AG09309 (cell line): Measurements from ENCODE around the gene DMBT1.

ENCODE experiments used
- DNase-seq: peaks from one replicate; pipeline ENCODE4 v3.0.0-alpha.2; 2010; ENCODE audit warnings: low read depth
- H3K4me3 ChIP-seq: 2 replicates; pipeline ENCODE4 v1.5.1; 2011; ENCODE audit warnings: mild to moderate bottlenecking, low read depth, low read length, moderate library complexity; ENCODE audit not compliant: control insufficient read depth
- TF ChIP-seq, protein P1 (sequence below): IDR thresholded peaks from 2 replicates; pipeline ENCODE4 v1.5.1; 2011; ENCODE audit warnings: mild to moderate bottlenecking, low read depth, low read length, inconsistent platforms; ENCODE audit not compliant: insufficient read depth, control insufficient read depth; ENCODE audit errors: missing control alignments

Gene DMBT1

DNA sequence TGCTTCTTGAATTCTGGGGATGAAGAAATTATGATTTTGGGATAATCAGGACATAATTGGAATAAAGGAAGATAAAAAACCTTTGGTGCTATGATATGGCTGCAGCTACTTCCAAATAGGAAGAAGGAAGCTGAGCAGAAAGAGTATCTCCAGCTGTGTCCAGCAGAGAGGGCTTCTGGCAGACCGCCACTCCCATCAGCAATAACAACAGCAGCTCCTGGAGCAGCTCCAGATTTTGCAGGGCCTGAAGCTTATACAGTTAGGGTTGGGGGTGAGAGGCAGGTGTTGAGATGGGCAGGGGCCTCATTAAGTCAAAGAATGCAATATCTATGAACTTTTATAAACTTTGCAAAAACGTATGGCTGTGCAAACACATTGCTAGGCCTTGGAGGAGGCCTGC, 76.8 kb downstream of the DMBT1 start:
- DNase-seq = no peak
- TF ChIP-seq, protein P1, sequence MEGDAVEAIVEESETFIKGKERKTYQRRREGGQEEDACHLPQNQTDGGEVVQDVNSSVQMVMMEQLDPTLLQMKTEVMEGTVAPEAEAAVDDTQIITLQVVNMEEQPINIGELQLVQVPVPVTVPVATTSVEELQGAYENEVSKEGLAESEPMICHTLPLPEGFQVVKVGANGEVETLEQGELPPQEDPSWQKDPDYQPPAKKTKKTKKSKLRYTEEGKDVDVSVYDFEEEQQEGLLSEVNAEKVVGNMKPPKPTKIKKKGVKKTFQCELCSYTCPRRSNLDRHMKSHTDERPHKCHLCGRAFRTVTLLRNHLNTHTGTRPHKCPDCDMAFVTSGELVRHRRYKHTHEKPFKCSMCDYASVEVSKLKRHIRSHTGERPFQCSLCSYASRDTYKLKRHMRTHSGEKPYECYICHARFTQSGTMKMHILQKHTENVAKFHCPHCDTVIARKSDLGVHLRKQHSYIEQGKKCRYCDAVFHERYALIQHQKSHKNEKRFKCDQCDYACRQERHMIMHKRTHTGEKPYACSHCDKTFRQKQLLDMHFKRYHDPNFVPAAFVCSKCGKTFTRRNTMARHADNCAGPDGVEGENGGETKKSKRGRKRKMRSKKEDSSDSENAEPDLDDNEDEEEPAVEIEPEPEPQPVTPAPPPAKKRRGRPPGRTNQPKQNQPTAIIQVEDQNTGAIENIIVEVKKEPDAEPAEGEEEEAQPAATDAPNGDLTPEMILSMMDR = no peak

GRCh38 chr10:122638106-122638505, 77.6 kb downstream of the DMBT1 start:
- no peak for DNase-seq
- TF ChIP-seq, protein P1 = no peak
- H3K4me3 ChIP-seq = no peak overlapping the region

More for the DNA sequence above, 76.8 kb downstream of the DMBT1 start:
- no peak overlapping the region for H3K4me3 ChIP-seq

DNA sequence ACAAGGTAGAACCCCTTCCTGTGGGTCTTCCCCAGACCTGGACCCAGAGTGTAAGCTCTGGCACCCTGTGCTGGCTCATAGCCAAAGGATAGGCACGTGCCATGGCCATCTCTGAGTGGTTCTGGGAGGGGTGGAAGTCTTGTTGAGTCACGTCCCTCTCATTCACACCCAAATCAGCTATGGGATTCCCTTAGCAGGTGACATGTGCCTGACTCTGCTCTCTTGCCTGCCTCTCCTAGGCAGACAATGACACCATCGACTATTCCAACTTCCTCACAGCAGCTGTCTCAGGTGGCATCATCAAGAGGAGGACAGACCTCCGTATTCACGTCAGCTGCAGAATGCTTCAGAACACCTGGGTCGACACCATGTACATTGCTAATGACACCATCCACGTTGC, 79.2 kb downstream of the DMBT1 start:
- no peak overlapping the region for H3K4me3 ChIP-seq
- DNase-seq = no peak
- TF ChIP-seq, protein P1 = no peak

- H3K4me3 ChIP-seq = no peak overlapping the region
- no peak for DNase-seq
- TF ChIP-seq, protein P1 = no peak
Measured at GRCh38 chr10:122640921-122641320, 80.4 kb downstream of the DMBT1 start.

DNA sequence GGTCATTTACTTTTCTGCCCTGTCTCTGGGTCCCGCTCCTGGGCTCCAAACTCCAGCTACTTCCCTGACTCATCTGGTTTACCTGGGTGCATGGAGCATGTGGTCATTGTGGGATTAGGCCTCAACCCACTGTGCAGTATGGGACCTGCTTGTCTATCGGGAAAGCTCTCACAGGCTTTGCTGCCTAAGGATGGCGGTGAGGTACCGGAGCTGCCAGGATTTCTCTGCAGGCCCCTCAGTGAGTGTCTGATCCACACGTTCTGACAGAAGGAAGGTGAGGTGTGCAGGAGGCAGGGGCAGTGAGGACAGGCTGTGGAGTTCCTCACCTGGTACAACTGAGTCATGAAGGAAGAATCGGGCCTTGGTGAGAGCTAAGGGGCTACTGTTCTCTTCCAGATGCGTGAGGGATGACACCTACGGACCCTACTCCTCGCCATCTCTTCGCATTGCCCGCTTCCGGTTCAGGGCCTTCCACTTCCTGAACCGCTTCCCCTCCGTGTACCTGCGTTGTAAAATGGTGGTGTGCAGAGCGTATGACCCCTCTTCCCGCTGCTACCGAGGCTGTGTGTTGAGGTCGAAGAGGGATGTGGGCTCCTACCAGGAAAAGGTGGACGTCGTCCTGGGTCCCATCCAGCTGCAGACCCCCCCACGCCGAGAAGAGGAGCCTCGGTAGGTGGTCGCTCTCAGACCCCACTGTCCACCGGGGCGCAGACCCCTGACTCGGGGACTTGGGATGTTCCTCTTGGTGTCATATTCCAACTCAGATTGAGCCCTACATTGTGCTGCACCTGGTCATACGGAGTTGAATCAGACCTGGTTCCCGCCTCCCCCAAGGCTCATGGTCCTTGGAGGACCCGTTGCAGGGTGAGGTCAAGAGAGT, 82.4 kb downstream of the DMBT1 start:
- DNase-seq = no peak
- H3K4me3 ChIP-seq = no peak overlapping the region
- TF ChIP-seq, protein P1 = no peak

DNA sequence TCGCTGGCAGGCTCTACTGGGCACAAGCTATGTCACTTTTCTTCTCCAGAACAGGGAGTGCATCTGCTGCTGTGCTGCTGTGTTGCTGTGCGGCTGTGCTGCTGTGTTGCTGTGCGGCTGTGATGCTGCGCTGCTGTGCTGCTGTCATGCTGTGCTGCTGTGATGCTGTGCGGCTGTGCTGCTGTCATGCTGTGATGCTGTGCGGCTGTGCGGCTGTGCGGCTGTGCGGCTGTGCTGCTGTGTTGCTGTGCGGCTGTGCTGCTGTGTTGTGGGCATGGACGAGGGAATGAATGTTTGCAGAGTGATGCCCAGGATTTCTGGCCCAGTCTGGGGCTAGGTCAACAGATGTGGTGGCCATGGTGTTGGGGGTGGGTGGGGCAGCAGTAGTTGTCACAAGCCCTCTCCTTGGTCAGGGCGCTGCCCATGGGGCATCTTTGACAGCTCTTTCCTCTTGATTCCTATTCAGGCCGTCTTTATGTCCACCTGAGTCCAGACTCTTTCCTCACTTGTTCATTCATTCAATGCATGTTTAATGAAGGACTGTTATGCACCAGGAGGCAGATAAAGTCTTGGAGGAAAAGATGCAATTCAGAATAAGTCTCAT, 83.5 kb downstream of the DMBT1 start:
- H3K4me3 ChIP-seq = no peak overlapping the region
- no peak for DNase-seq
- TF ChIP-seq, protein P1 = no peak
